Stomach (tissue), 9 donors: ENCODE measurements around the gene EEFSEC. TPM values are rescaled to one million over a fixed set of nuclear protein-coding genes. Genes with fewer than 3 reads are reported as not detected.

ENCODE experiments used
- DNase-seq, 2 donors: peaks; one replicate each; pipeline versions ENCODE4 v3.0.0 to v3.0.0-alpha.2; 2013 to 2019
- H3K27ac ChIP-seq, 5 donors: fragments of 200-600 bp in 4 of 5; sonication (generic) in 4 of 5; one replicate each; pipeline ENCODE4 v1.5.1; 2013 to 2019; ENCODE audit warnings: mild to moderate bottlenecking in 1 of 5, moderate library complexity in 1 of 5
- H3K27me3 ChIP-seq, 3 donors: fragments of 200-600 bp; sonication (generic); one replicate each; pipeline ENCODE4 v1.5.1; 2017 to 2019; ENCODE audit warnings: mixed run types in 1 of 3
- H3K36me3 ChIP-seq, 4 donors: fragments of 200-600 bp; sonication (generic); 1 replicate in 3 of 4; 2 replicates in 1 of 4; pipeline ENCODE4 v1.5.1; 2016 to 2019
- H3K4me1 ChIP-seq, 4 donors: fragments of 200-600 bp; sonication (generic); one replicate each; pipeline ENCODE4 v1.5.1; 2016 to 2019
- H3K4me3 ChIP-seq, 4 donors: fragments of 200-600 bp; sonication (generic) in 3 of 4; one replicate each; pipeline ENCODE4 v1.5.1; 2016 to 2019; ENCODE audit warnings: mild to moderate bottlenecking in 1 of 4
- H3K9me3 ChIP-seq, 4 donors: fragments of 200-600 bp; sonication (generic); one replicate each; pipeline ENCODE4 v1.5.1; 2016 to 2019
- EP300 ChIP-seq: sonication (generic); formaldehyde crosslinking; IDR thresholded peaks from one replicate; pipeline ENCODE4 v1.6.1; 2017; ENCODE audit warnings: antibody characterized with exemption
- POLR2A ChIP-seq, 4 donors: fragments of 450-650 bp; IDR thresholded peaks; one replicate each; pipeline ENCODE4 v1.6.1; 2016; ENCODE audit warnings: antibody characterized with exemption in 4 of 4, control low read depth in 2 of 4, mild to moderate bottlenecking in 1 of 4, moderate library complexity in 1 of 4
- POLR2AphosphoS5 ChIP-seq, 3 donors: sonication (generic); formaldehyde crosslinking; IDR thresholded peaks; one replicate each; pipeline ENCODE4 v1.6.1; 2016; ENCODE audit warnings: antibody characterized with exemption in 3 of 3
- WGBS, 5 donors: extraction: QIAGEN DNeasy Blood & Tissue Kit in 3 of 5; methylation state at CpG; one replicate each; pipeline versions ENCODE4 v1.1.5 to v1.1.7; 2013 to 2018; 5-methylcytosine and 5-hydroxymethylcytosine counted together
- intact Hi-C: fragments of 100-400 bp; cut with DNase I; formaldehyde crosslinking; loops from one replicate; pipeline ENCODE4 v1.15.1; 2023; ENCODE audit warnings: low total_unique reads
- polyA plus RNA-seq, 3 donors: library from polyadenylated mRNA; stranded (reverse); fragments of 200-250 nt; gene quantifications; one replicate each; pipeline ENCODE4 v1.2.3, GENCODE V29; 2013
- total RNA-seq, 5 donors: library from RNA; depleted of rRNA; stranded (reverse); fragments of >200 nt; gene quantifications; one replicate each; pipeline versions ENCODE4 v1.1.0 to v1.2.3, GENCODE V29; 2014 to 2016
- TF ChIP-seq, protein P1 (sequence below), 7 experiments: fragments of 450-650 bp in 4 of 7; fragments of 200-600 bp in 3 of 7; sonication (generic) in 3 of 7; IDR thresholded peaks; one replicate each; pipeline ENCODE4 v1.5.1; 2016 to 2019; ENCODE audit warnings: antibody characterized with exemption in 7 of 7, control low read depth in 2 of 7, mild to moderate bottlenecking in 1 of 7
- donor health status: healthy with polysubstance abuse.
- donor health status: Bipolar disorder and iron deficiency.
- donor health status: healthy.

EEFSEC gene
- total and polyA plus RNA-seq, 8 donors, result 5.0 to 39.1 (median 13.2) TPM

DNA sequence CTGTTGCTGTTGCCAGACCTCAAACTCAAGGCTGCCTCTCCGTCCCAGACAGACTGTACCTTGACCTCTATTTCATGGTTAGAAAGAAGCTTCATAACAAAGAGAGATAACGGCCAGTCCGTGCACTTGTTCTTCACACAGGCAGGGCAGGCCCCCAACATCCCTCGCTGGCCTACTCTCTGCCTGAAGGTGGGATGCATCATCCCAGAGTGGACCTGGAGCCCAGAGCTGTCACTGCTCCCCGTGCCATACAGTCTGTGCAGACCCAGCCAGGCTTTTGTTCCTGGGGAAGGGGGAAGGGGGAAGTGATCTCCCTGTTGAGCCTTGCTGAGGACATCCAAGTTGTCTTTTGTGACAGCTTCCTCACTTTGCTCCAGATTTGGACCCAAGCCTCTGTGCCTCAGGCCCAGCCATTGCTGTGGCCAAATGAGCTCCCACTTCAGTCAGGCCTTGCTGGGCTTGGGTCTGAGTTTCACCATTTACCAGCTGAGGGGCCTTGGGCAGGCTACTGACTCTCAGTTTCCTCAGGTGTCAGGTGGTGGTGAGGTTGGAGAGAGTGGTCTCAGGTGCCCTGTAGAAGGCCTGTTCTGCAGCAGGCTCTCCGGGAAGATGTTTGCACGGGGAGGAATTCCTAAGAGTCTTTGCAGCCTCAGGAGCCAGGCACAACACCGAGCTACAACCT is 171.8 kb downstream of the EEFSEC start:
- Histone ChIP-seq H3K9me3 (no peaks in the 10 kb centered on the region), H3K27ac (no peak overlapping the region), H3K4me1 (peaks cover 0 to 25% (median 13%) of the 10 kb centered on the region in 4 donors), H3K4me3 (no peak overlapping the region), H3K27me3 (no peaks in the 10 kb centered on the region), H3K36me3 (peaks cover 0 to 2% (median 0%) of the 10 kb centered on the region in 4 donors)
- WGBS, 5 donors, result 56 to 84% (median 73%) methylated on average over 7 to 8 of the region's 8 CpGs
- intact Hi-C loops, result no loop called here
- TF ChIP-seq POLR2A (IDR thresholded peaks at IDR 0.05), result no peak
- DNase-seq, result peak in 1 of 2 donors; percentile 15

GRCh38 chr3:128326051-128326823 is 173.0 kb downstream of the EEFSEC start:
- Histone ChIP-seq H3K9me3 (no peaks in the 10 kb centered on the region), H3K4me3 (no peak overlapping the region), H3K4me1 (peaks cover 0 to 22% (median 13%) of the 10 kb centered on the region in 4 donors), H3K27me3 (no peaks in the 10 kb centered on the region), H3K36me3 (no peaks in the 10 kb centered on the region), H3K27ac (no peak overlapping the region)
- DNase-seq, result peak in 1 of 2 donors; percentile 17
- 80 to 91% (median 88%) methylated on average over 4 of the region's 4 CpGs for WGBS, 5 donors
- TF ChIP-seq POLR2A (IDR thresholded peaks at IDR 0.05), result no peak
- no peak for TF ChIP-seq EP300
- TF ChIP-seq POLR2AphosphoS5 (IDR thresholded peaks at IDR 0.05), result no peak
- TF ChIP-seq, protein P1, sequence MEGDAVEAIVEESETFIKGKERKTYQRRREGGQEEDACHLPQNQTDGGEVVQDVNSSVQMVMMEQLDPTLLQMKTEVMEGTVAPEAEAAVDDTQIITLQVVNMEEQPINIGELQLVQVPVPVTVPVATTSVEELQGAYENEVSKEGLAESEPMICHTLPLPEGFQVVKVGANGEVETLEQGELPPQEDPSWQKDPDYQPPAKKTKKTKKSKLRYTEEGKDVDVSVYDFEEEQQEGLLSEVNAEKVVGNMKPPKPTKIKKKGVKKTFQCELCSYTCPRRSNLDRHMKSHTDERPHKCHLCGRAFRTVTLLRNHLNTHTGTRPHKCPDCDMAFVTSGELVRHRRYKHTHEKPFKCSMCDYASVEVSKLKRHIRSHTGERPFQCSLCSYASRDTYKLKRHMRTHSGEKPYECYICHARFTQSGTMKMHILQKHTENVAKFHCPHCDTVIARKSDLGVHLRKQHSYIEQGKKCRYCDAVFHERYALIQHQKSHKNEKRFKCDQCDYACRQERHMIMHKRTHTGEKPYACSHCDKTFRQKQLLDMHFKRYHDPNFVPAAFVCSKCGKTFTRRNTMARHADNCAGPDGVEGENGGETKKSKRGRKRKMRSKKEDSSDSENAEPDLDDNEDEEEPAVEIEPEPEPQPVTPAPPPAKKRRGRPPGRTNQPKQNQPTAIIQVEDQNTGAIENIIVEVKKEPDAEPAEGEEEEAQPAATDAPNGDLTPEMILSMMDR (IDR thresholded peaks at IDR 0.05), result no peak
- intact Hi-C loops, result no loop called here

- peak in 1 of 2 donors; percentile 18 for DNase-seq
- Histone ChIP-seq H3K4me1 (peaks cover 0 to 11% (median 11%) of the 10 kb centered on the region in 4 donors), H3K36me3 (no peaks in the 10 kb centered on the region), H3K4me3 (no peak overlapping the region), H3K9me3 (no peaks in the 10 kb centered on the region), H3K27me3 (no peaks in the 10 kb centered on the region), H3K27ac (no peak overlapping the region)
- intact Hi-C loops, result no loop called here
- WGBS, 5 donors, result 86 to 98% (median 88%) methylated on average over 6 of the region's 6 CpGs
- TF ChIP-seq, protein P1 (IDR thresholded peaks at IDR 0.05), result no peak
- no peak for TF ChIP-seq EP300
- no peak for TF ChIP-seq POLR2AphosphoS5 (IDR thresholded peaks at IDR 0.05)
- no peak for TF ChIP-seq POLR2A (IDR thresholded peaks at IDR 0.05)
Observed at GRCh38 chr3:128327606-128328031, 174.3 kb downstream of the EEFSEC start.

DNA sequence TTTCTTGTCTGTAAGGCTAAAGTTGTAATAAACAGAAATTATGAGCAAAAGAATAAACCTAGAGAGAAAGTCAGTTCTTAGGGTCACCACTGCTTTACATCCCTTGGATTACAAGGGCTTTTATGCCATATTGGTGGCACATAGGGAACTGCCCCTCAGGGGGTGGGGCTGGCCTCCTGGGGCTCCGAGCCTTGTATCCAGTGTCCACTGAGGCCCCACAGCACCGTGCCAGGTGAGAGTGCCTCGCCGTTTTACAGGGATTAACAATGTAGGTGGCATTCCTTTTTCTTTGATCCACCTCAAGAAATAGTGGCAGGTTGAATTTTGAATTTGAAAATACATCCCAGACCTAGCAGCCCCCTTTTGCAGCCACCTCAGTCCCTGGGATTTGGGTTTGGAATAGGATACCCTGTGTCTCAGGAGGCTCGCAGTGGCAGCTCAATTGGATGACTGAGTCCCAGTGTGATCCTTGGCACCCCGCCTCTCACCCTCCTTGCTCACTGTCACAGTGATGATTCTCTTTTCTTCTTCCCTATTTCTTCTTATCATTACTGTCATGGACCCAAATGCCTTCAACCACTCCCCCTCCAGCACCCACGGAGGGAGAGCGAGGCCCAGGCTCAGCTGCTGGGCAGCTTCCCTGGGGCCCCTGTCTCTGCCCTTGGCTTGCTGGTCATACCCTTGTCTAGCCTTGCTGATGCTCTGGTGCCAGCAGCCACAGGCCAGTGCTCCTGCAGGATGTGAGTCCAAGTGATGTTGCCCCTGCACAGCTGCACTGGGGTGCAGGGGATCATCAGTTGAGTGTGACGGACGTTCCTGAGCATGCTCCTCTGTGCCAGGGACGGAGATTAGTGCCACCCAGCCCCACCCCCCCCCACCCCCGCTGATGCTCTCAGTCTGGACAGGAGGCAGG is 175.5 kb downstream of the EEFSEC start:
- intact Hi-C loops, result no loop called here
- peak in 1 of 2 donors; percentile 2 for DNase-seq

More for the DNA sequence above, 175.5 kb downstream of the EEFSEC start:
- Histone ChIP-seq H3K27me3 (no peaks in the 10 kb centered on the region), H3K27ac (no peak overlapping the region), H3K9me3 (no peaks in the 10 kb centered on the region), H3K36me3 (peaks cover 0 to 3% (median 0%) of the 10 kb centered on the region in 4 donors), H3K4me3 (no peak overlapping the region), H3K4me1 (peaks cover 0 to 2% (median under 1%) of the 10 kb centered on the region in 4 donors)
- WGBS, 5 donors, result 90 to 95% (median 93%) methylated on average over 12 of the region's 12 CpGs
- TF ChIP-seq, protein P1 (IDR thresholded peaks at IDR 0.05), result no peak
- TF ChIP-seq EP300, result no peak
- no peak for TF ChIP-seq POLR2AphosphoS5 (IDR thresholded peaks at IDR 0.05)
- no peak for TF ChIP-seq POLR2A (IDR thresholded peaks at IDR 0.05)
